Ishikawa (cell line): ENCODE data around the gene E2F2.
A peak's percentile ranks its signal among the peaks of the same experiment; 100 is the strongest.

Source experiments
- CEBPB ChIP-seq: IDR thresholded peaks from 2 replicates; pipeline ENCODE4 v1.6.1; 2012
- CREB1 ChIP-seq: IDR thresholded peaks from 2 replicates; pipeline ENCODE4 v1.6.1; 2012; ENCODE audit warnings: low read depth
- EGR1 ChIP-seq: IDR thresholded peaks from 2 replicates; pipeline ENCODE4 v1.6.1; 2012
- EP300 ChIP-seq: IDR thresholded peaks from 2 replicates; pipeline ENCODE4 v1.6.1; 2012; ENCODE audit warnings: borderline replicate concordance
- FOXM1 ChIP-seq: IDR thresholded peaks from 2 replicates; pipeline ENCODE4 v1.6.1; 2012; ENCODE audit warnings: low read depth, borderline replicate concordance
- MAX ChIP-seq: IDR thresholded peaks from 2 replicates; pipeline ENCODE4 v1.6.1; 2012
- NFIC ChIP-seq: IDR thresholded peaks from 2 replicates; pipeline ENCODE4 v1.6.1; 2012
- RAD21 ChIP-seq: IDR thresholded peaks from 2 replicates; pipeline ENCODE4 v1.6.1; 2012; ENCODE audit warnings: low read depth
- REST ChIP-seq: IDR thresholded peaks from 2 replicates; pipeline ENCODE4 v1.6.1; 2012; ENCODE audit warnings: low read depth, mild to moderate bottlenecking
- TAF1 ChIP-seq: IDR thresholded peaks from 2 replicates; pipeline ENCODE4 v1.6.1; 2012; ENCODE audit warnings: low read depth, mild to moderate bottlenecking
- TCF12 ChIP-seq: IDR thresholded peaks from 2 replicates; pipeline ENCODE4 v1.6.1; 2012; ENCODE audit warnings: low read depth
- TEAD4 ChIP-seq: IDR thresholded peaks from 2 replicates; pipeline ENCODE4 v1.6.1; 2012
- USF1 ChIP-seq: IDR thresholded peaks from 2 replicates; pipeline ENCODE4 v1.6.1; 2012
- YY1 ChIP-seq: IDR thresholded peaks from 2 replicates; pipeline ENCODE4 v1.6.1; 2012; ENCODE audit warnings: low read depth
- ZBTB7A ChIP-seq: IDR thresholded peaks from 2 replicates; pipeline ENCODE4 v1.6.1; 2012; ENCODE audit warnings: low read depth

E2F2 gene

GRCh38 chr1:23463286-23463685 is 67.7 kb downstream of the E2F2 start:
- TF ChIP-seq CREB1 (no peak), NFIC (no peak), USF1 (no peak), TEAD4 (no peak)

- TF ChIP-seq EGR1 (no peak), TCF12 (no peak), FOXM1 (no peak), EP300 (no peak), YY1 (no peak), CREB1 (no peak), NFIC (no peak), REST (no peak), CEBPB (no peak), MAX (no peak), USF1 (no peak), TAF1 (no peak), ZBTB7A (no peak), TEAD4 (no peak), RAD21 (no peak)
Observed at GRCh38 chr1:23462766-23463165, 68.3 kb downstream of the E2F2 start.

GRCh38 chr1:23461050-23461449 is 70.0 kb downstream of the E2F2 start:
- TF ChIP-seq USF1 (no peak), NFIC (no peak), CREB1 (no peak), TAF1 (no peak), TEAD4 (no peak), FOXM1 (no peak), ZBTB7A (no peak), EGR1 (no peak), EP300 (no peak), REST (no peak), TCF12 (no peak), RAD21 (no peak), MAX (no peak), CEBPB (no peak), YY1 (no peak)

- TF ChIP-seq ZBTB7A, result no peak
- TF ChIP-seq EP300, result no peak
- TF ChIP-seq TEAD4, result no peak
- no peak for TF ChIP-seq YY1
- TF ChIP-seq CREB1, result no peak
Observed at GRCh38 chr1:23460519-23460918, 70.5 kb downstream of the E2F2 start.

GRCh38 chr1:23459338-23459757 is 71.7 kb downstream of the E2F2 start:
- no peak for TF ChIP-seq EP300
- no peak for TF ChIP-seq YY1
- peak; percentile 63 for TF ChIP-seq USF1
